Osteocyte (in vitro differentiated cells): ENCODE data around the gene CBARP. TPM values are rescaled to one million over a fixed set of nuclear protein-coding genes. Genes with fewer than 3 reads are reported as not detected.

Experiments
- DNase-seq: peaks from one replicate; pipeline ENCODE4 v3.0.0; 2021; ENCODE audit warnings: mixed read lengths; ENCODE audit not compliant: unreplicated experiment; ENCODE audit errors: extremely low spot score
- H3K27ac Mint-ChIP-seq: one replicate; pipeline ENCODE4 v1.8.0; 2021; ENCODE audit warnings: mild to moderate bottlenecking, mixed read lengths; ENCODE audit not compliant: unreplicated experiment
- H3K27me3 Mint-ChIP-seq: one replicate; pipeline ENCODE4 v1.8.0; 2021; ENCODE audit warnings: mixed read lengths; ENCODE audit not compliant: unreplicated experiment
- H3K36me3 Mint-ChIP-seq: one replicate; pipeline ENCODE4 v1.8.0; 2021; ENCODE audit warnings: mixed read lengths; ENCODE audit not compliant: unreplicated experiment
- H3K4me1 Mint-ChIP-seq: one replicate; pipeline ENCODE4 v1.8.0; 2021; ENCODE audit warnings: mixed read lengths; ENCODE audit not compliant: unreplicated experiment
- H3K4me3 Mint-ChIP-seq: one replicate; pipeline ENCODE4 v1.8.0; 2021; ENCODE audit warnings: mild to moderate bottlenecking, moderate library complexity, mixed read lengths; ENCODE audit not compliant: unreplicated experiment
- H3K9me3 Mint-ChIP-seq: one replicate; pipeline ENCODE4 v1.8.0; 2021; ENCODE audit warnings: mixed read lengths; ENCODE audit not compliant: unreplicated experiment
- total RNA-seq: library from RNA; stranded (reverse); gene quantifications from 2 replicates; pipeline ENCODE4 v1.2.1, GENCODE V29; 2021
- TF ChIP-seq, protein P1 (sequence below): fragments of 200-600 bp; sonication (generic); IDR thresholded peaks from 2 replicates; pipeline ENCODE4 v1.5.0; 2021; ENCODE audit warnings: antibody characterized with exemption, mild to moderate bottlenecking, moderate library complexity

Gene CBARP
- total RNA-seq, 1 donor from 2014 or later = 6.9 TPM

DNA sequence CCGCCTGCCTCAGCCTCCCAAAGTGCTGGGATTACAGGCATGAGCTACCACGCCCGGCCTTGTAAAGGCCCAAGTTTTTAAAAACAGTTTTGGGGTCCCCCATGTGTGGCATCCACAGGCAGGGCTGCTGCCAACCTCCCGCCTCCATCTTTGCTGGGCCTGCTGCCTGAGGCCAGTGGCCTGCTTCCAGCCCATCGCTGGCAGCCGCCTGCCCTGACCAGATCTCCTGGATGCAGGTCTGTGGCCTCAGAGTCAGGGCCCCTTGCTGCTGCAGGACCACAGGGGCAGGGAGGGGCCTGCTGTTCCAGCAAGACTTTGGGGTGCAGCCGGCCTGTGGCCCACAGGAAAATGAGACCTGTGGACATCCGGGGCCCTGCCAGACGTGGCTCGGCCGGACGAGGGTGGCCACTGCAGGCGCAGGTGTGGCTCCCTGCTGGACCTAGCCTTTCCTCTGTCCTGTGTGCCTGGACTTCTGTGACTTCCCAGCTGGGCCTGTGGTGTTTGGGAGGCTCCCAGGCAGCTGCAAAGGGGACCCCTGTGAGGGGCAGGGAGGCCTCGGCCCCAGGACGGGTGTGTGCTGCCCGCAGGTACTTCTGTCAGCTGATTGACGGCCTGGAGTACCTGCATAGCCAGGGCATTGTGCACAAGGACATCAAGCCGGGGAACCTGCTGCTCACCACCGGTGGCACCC lies 17.9 kb downstream of the CBARP start:
- no peaks in the 10 kb centered on the region for H3K9me3 Mint-ChIP-seq
- no peaks in the 10 kb centered on the region for H3K27me3 Mint-ChIP-seq
- H3K36me3 Mint-ChIP-seq = peaks cover 2% of the 10 kb centered on the region
- H3K4me1 Mint-ChIP-seq = peaks cover 20% of the 10 kb centered on the region
- TF ChIP-seq, protein P1, sequence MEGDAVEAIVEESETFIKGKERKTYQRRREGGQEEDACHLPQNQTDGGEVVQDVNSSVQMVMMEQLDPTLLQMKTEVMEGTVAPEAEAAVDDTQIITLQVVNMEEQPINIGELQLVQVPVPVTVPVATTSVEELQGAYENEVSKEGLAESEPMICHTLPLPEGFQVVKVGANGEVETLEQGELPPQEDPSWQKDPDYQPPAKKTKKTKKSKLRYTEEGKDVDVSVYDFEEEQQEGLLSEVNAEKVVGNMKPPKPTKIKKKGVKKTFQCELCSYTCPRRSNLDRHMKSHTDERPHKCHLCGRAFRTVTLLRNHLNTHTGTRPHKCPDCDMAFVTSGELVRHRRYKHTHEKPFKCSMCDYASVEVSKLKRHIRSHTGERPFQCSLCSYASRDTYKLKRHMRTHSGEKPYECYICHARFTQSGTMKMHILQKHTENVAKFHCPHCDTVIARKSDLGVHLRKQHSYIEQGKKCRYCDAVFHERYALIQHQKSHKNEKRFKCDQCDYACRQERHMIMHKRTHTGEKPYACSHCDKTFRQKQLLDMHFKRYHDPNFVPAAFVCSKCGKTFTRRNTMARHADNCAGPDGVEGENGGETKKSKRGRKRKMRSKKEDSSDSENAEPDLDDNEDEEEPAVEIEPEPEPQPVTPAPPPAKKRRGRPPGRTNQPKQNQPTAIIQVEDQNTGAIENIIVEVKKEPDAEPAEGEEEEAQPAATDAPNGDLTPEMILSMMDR = no peak
- no peak overlapping the region for H3K4me3 Mint-ChIP-seq
- DNase-seq = no peak
- H3K27ac Mint-ChIP-seq = no peak overlapping the region

GRCh38 chr19:1218751-1219567 lies 18.8 kb downstream of the CBARP start:
- no peaks in the 10 kb centered on the region for H3K9me3 Mint-ChIP-seq
- no peaks in the 10 kb centered on the region for H3K27me3 Mint-ChIP-seq
- TF ChIP-seq, protein P1 = no peak
- DNase-seq = no peak
- H3K4me3 Mint-ChIP-seq = no peak overlapping the region
- peaks cover 2% of the 10 kb centered on the region for H3K36me3 Mint-ChIP-seq
- H3K4me1 Mint-ChIP-seq = peaks cover 27% of the 10 kb centered on the region
- no peak overlapping the region for H3K27ac Mint-ChIP-seq

DNA sequence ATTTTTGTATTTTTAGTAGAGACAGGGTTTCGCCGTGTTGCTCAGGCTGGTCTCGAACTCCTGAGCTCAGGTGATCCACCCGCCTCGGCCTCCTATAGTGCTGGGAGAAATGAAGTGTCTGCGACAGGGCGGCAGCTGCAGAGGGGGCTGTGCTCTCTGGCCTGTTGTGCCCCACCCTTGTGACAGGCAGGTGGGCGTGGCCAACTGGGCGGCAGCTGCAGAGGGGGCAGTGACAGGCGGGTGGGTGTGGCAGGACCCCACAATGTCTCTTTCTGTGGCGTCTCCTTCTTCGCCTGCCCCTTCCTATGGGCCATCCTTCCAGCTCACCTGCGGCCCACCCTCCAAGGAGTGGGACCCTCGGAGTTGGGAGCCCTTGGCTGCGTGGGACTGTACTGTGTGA lies 20.4 kb downstream of the CBARP start:
- Mint-ChIP-seq H3K9me3 (no peaks in the 10 kb centered on the region), H3K4me1 (peaks cover 35% of the 10 kb centered on the region), H3K27ac (no peak overlapping the region), H3K27me3 (no peaks in the 10 kb centered on the region), H3K36me3 (peaks cover 7% of the 10 kb centered on the region), H3K4me3 (no peak overlapping the region)
- DNase-seq = no peak
- TF ChIP-seq, protein P1 = no peak

DNA sequence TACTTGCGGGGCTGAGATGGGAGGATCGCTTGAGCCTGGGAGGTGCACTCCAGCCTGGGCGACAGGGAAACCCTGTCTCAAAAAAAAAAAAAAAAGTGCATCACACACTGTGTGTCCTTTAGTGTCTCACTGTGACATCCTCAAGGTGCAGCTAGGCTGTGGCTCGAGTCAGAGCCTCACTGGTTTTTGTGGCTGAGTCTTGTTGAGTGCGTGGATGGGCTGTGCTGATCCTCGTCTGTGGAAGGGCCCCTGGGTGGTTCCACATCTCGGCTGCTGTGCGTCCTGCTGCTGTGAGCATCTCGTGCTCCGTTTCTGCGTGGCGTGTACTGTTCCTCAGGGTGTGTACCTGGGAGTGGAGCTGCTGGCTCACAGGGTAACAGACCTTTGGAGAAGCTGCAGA lies 21.0 kb downstream of the CBARP start:
- TF ChIP-seq, protein P1 = no peak
- DNase-seq = no peak
- Mint-ChIP-seq H3K9me3 (no peaks in the 10 kb centered on the region), H3K36me3 (peaks cover 7% of the 10 kb centered on the region), H3K4me1 (peaks cover 35% of the 10 kb centered on the region), H3K4me3 (no peak overlapping the region), H3K27ac (peak overlapping the region; percentile 91), H3K27me3 (no peaks in the 10 kb centered on the region)
